GM12872 (cell line): Measurements from ENCODE around the gene MAST4.

Source experiments
- CTCF ChIP-seq: IDR thresholded peaks from 3 replicates; pipeline ENCODE4 v1.5.1; 2011; ENCODE audit warnings: low read depth, mild to moderate bottlenecking, low read length, moderate library complexity; ENCODE audit not compliant: insufficient read depth

Gene MAST4

DNA sequence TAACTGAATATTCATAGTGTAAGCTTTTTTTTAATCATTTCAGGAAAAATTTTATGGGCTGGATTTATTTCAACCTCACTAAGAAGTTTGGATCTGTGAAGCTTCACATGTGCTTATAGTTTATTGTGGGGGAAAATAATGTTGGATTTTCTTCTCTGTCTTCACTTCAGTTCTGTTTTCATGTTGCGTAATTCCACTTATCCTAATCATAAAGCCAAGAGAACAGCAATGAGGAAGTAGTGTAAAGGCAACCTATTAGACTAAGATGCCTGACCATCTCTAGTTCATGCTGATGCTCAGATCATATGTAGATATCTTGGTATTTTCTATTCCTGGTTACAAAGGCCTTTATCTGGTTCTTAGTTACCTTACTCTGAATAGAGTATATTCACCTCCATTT lies 550.4 kb downstream of the MAST4 start:
- no peak for TF ChIP-seq CTCF

DNA sequence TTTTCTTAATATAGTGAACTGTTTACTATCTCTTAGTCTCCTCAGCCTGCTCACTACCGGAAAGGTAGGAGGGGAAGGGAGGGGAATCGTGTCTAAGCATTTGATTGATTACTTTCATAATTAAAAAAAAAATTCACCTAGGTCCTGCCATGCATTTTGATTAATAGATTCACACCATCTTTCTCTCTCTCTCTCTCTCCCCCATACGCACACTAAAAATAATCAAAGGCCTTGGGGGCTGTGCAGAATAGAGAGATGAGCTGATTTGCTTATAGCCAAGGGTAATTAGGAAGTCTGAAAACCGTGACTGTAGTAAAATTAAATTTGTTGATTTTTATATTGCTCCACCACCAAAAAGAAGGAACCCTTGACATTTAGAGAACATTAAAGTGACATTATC lies 550.8 kb downstream of the MAST4 start:
- TF ChIP-seq CTCF, result no peak

DNA sequence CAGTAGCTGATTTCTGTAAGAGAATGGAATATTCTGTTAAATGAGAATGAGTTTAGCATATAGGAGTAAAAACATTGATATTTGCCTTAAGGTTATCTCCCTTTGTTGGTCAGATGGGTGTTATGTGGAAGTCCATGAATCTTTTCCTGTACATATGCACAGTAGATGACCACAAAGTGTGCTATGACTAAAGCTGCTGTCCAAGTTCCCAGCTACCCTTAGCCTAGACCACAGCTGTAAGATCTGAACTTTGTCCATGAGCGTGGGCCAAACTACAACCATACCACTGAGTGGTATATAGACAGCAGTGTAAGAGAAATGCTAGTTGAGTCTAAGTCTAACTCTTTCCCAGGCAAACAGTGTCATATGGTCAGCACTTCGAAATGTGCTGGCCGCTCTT lies 551.6 kb downstream of the MAST4 start:
- no peak for TF ChIP-seq CTCF

GRCh38 chr5:67149057-67149950 lies 553.1 kb downstream of the MAST4 start:
- TF ChIP-seq CTCF, result no peak

DNA sequence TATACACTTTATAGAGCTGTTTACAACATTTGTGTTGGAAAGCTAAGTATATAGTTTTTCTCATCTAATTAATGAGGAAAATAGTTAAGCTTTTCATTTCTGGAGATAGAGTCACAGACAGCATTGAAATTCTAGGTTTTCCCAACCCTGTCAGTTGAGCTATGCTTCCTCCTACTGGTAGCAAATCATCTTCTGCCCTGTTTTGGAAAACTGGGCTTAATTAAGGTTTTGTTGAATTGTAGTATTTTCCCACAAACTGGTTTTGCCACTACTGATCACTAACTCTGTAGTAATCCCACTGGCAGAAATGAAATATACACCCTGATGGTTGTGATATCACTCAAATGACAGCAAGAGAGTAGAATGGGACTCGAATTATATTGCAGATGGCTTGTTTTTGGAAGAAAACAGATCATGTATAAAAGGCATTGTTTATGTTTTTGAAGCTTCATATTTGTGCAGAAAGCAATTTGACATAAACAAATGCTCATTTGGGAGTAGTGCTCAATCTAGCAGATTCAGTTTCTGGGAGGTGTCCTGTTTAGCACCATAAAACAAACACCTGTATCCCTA lies 553.8 kb downstream of the MAST4 start:
- no peak for TF ChIP-seq CTCF

- no peak for TF ChIP-seq CTCF
Observed at GRCh38 chr5:67152400-67152799, 556.2 kb downstream of the MAST4 start.

DNA sequence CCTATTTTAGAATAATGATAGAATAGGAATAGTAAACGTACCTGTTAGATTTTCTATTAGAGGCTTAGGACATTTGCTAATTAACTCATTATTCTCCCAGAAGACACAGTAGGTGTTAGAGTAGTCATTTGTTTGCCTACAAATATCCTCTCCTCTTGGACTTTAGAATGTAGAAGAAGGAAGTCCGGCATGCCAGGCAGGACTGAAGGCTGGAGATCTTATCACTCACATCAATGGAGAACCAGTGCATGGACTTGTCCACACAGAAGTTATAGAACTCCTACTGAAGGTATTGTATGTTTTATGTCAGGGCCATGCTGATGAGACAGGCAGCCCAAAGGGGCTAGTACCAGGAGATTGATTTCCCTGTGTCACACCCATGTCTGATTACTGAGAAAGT lies 557.1 kb downstream of the MAST4 start:
- TF ChIP-seq CTCF, result no peak
